IMR-90 (cell line): ENCODE measurements around the gene STAC2. TPM values are rescaled to one million over a fixed set of nuclear protein-coding genes. Genes with fewer than 3 reads are reported as not detected.
A peak's percentile ranks its signal among the peaks of the same experiment; 100 is the strongest.

ENCODE experiments used
- ATAC-seq: fragments of 200-7000 bp; cut with Tn5 transposase; 2 replicates; pipeline ENCODE4 v1.9.1; 2020; ENCODE audit warnings: low read depth, mild to moderate bottlenecking, moderate library complexity
- BruUV-seq: library from RNA; stranded (reverse); fragments of 400-500 nt; replicated peaks from 2 replicates; lab custom pipeline; 2021; lab: Mats Ljungman, UMichigan
- CTCF ChIA-PET: fragments of 300-600 bp; formaldehyde crosslinking; extraction: SDS; loops from one replicate; lab custom pipeline; 2021; ENCODE audit warnings: antibody characterized with exemption; lab: Yijun Ruan, JAX
- POLR2A ChIA-PET: fragments of 300-600 bp; sonication (Branson Sonifier 250); formaldehyde crosslinking; loops from one replicate; lab custom pipeline; 2022; ENCODE audit warnings: antibody characterized with exemption; ENCODE audit not compliant: unreplicated experiment; lab: Charles Lee
- DNase-seq: peaks from one replicate; pipeline ENCODE4 v3.0.0; 2013
- H2AFZ ChIP-seq: replicated peaks from 2 replicates; pipeline ENCODE3; 2013; ENCODE audit warnings: low read length, mild to moderate bottlenecking; ENCODE audit not compliant: poor library complexity
- H2AK5ac ChIP-seq: 2 replicates; pipeline ENCODE4 v1.6.1; 2013; ENCODE audit warnings: low read depth, low read length, inconsistent platforms
- H2AK9ac ChIP-seq: replicated peaks from 2 replicates; pipeline ENCODE3; 2013; ENCODE audit warnings: mild to moderate bottlenecking, low read depth, low read length, moderate library complexity; ENCODE audit not compliant: poor library complexity
- H2BK120ac ChIP-seq: 2 replicates; pipeline ENCODE4 v1.6.1; 2013; ENCODE audit warnings: low read depth, low read length, inconsistent platforms
- H2BK15ac ChIP-seq: 3 replicates; pipeline ENCODE4 v1.6.1; 2013; ENCODE audit warnings: low read depth, low read length, inconsistent platforms
- H2BK20ac ChIP-seq: 2 replicates; pipeline ENCODE4 v1.6.1; 2013; ENCODE audit warnings: low read depth, mild to moderate bottlenecking, inconsistent platforms, low read length, moderate library complexity
- H2BK5ac ChIP-seq: 2 replicates; pipeline ENCODE4 v1.6.1; 2013; ENCODE audit warnings: mild to moderate bottlenecking, low read depth, low read length, inconsistent platforms; ENCODE audit not compliant: poor library complexity, severe bottlenecking
- H3K14ac ChIP-seq: replicated peaks from 2 replicates; pipeline ENCODE4 v1.6.1; 2013; ENCODE audit warnings: low read depth, low read length, inconsistent platforms
- H3K18ac ChIP-seq: 2 replicates; pipeline ENCODE4 v1.6.1; 2013; ENCODE audit warnings: low read depth, low read length, control low read depth
- H3K23ac ChIP-seq: 2 replicates; pipeline ENCODE4 v1.6.1; 2013; ENCODE audit warnings: low read depth, low read length, inconsistent platforms
- H3K27ac ChIP-seq: 2 replicates; pipeline ENCODE4 v1.5.1; 2013; ENCODE audit warnings: mild to moderate bottlenecking, control low read depth, low read length; ENCODE audit not compliant: insufficient read depth
- H3K27me3 ChIP-seq: 2 replicates; pipeline ENCODE4 v1.6.1; 2013; ENCODE audit warnings: low read length; ENCODE audit not compliant: control insufficient read depth, insufficient read depth
- H3K36me3 ChIP-seq: 2 replicates; pipeline ENCODE4 v1.6.1; 2013; ENCODE audit warnings: low read length, mixed read lengths; ENCODE audit not compliant: control insufficient read depth, insufficient read depth
- H3K4ac ChIP-seq: 2 replicates; pipeline ENCODE4 v1.6.1; 2013; ENCODE audit warnings: low read depth, low read length, inconsistent platforms
- H3K4me1 ChIP-seq: 2 replicates; pipeline ENCODE4 v1.6.1; 2013; ENCODE audit warnings: low read length, mixed read lengths; ENCODE audit not compliant: control insufficient read depth, insufficient read depth
- H3K4me2 ChIP-seq: 2 replicates; pipeline ENCODE4 v1.6.1; 2013; ENCODE audit warnings: low read depth, mild to moderate bottlenecking, control low read depth, low read length, moderate library complexity
- H3K4me3 ChIP-seq: 2 replicates; pipeline ENCODE4 v1.5.1; 2013; ENCODE audit warnings: low read depth, mild to moderate bottlenecking, control low read depth, low read length, moderate library complexity; ENCODE audit not compliant: insufficient read depth
- H3K56ac ChIP-seq: 2 replicates; pipeline ENCODE4 v1.6.1; 2013; ENCODE audit warnings: low read length, inconsistent platforms; ENCODE audit not compliant: insufficient read depth; ENCODE audit errors: extremely low read depth
- H3K79me1 ChIP-seq, 2 experiments: 2 replicates each; pipeline ENCODE4 v1.6.1; 2013; ENCODE audit warnings: low read length in 2 of 2, inconsistent platforms in 1 of 2, low read depth in 1 of 2
- H3K9ac ChIP-seq: 2 replicates; pipeline ENCODE4 v1.6.1; 2013; ENCODE audit warnings: low read depth, low read length, control low read depth
- H3K9me1 ChIP-seq: 2 replicates; pipeline ENCODE4 v1.6.1; 2013; ENCODE audit warnings: low read length, inconsistent platforms; ENCODE audit not compliant: insufficient read depth
- H3K9me3 ChIP-seq: 2 replicates; pipeline ENCODE4 v1.6.1; 2013; ENCODE audit warnings: low read length; ENCODE audit not compliant: control insufficient read depth, insufficient read depth
- H4K20me1 ChIP-seq: 2 replicates; pipeline ENCODE4 v1.6.1; 2013; ENCODE audit warnings: low read length, inconsistent platforms; ENCODE audit not compliant: insufficient read depth
- H4K5ac ChIP-seq: 2 replicates; pipeline ENCODE4 v1.6.1; 2013; ENCODE audit warnings: mild to moderate bottlenecking, low read depth, low read length, control low read depth
- H4K8ac ChIP-seq, 2 experiments: 2 replicates each; pipeline ENCODE4 v1.6.1; 2013; ENCODE audit warnings: low read depth in 2 of 2, low read length in 2 of 2, control low read depth in 1 of 2, inconsistent platforms in 1 of 2
- H4K91ac ChIP-seq: 2 replicates; pipeline ENCODE4 v1.6.1; 2013; ENCODE audit warnings: low read depth, low read length, inconsistent platforms; ENCODE audit not compliant: insufficient read depth
- BHLHE40 ChIP-seq: fragments of 150-350 bp; IDR thresholded peaks from 2 replicates; pipeline ENCODE4 v1.6.1; 2016; ENCODE audit warnings: mild to moderate bottlenecking, low read depth, low read length
- CEBPB ChIP-seq: IDR thresholded peaks from 2 replicates; pipeline ENCODE4 v1.6.1; 2012; ENCODE audit warnings: low read depth, low read length, improper control_type of control experiment
- CHD1 ChIP-seq: IDR thresholded peaks from 2 replicates; pipeline ENCODE4 v1.6.1; 2012; ENCODE audit warnings: low read depth, low read length, improper control_type of control experiment
- CTCF ChIP-seq: conservative IDR thresholded peaks from 2 replicates; pipeline ENCODE4 v1.5.1; 2012; ENCODE audit warnings: mild to moderate bottlenecking, low read depth, low read length, improper control_type of control experiment
- ELK1 ChIP-seq: fragments of 150-350 bp; IDR thresholded peaks from 2 replicates; pipeline ENCODE4 v1.6.1; 2016; ENCODE audit warnings: low read depth, mild to moderate bottlenecking, low read length, moderate library complexity, borderline replicate concordance
- FOS ChIP-seq: fragments of 150-350 bp; IDR thresholded peaks from 2 replicates; pipeline ENCODE4 v1.6.1; 2016; ENCODE audit warnings: low read depth, low read length
- MAFK ChIP-seq: IDR thresholded peaks from 2 replicates; pipeline ENCODE4 v1.6.1; 2012; ENCODE audit warnings: low read depth, low read length, improper control_type of control experiment
- MAZ ChIP-seq: IDR thresholded peaks from 2 replicates; pipeline ENCODE4 v1.6.1; 2012; ENCODE audit warnings: low read depth, mild to moderate bottlenecking, low read length, improper control_type of control experiment, moderate library complexity, borderline replicate concordance
- MXI1 ChIP-seq: IDR thresholded peaks from 2 replicates; pipeline ENCODE4 v1.6.1; 2012; ENCODE audit warnings: low read depth, mild to moderate bottlenecking, low read length, moderate library complexity, borderline replicate concordance
- NFE2L2 ChIP-seq: fragments of 150-350 bp; IDR thresholded peaks from 2 replicates; pipeline ENCODE4 v1.6.1; 2016; ENCODE audit warnings: low read depth, mild to moderate bottlenecking, low read length
- POLR2A ChIP-seq: IDR thresholded peaks from 2 replicates; pipeline ENCODE4 v1.6.1; 2012; ENCODE audit warnings: mild to moderate bottlenecking, low read depth, low read length
- RAD21 ChIP-seq: IDR thresholded peaks from 2 replicates; pipeline ENCODE4 v1.6.1; 2012; ENCODE audit warnings: low read length, improper control_type of control experiment
- RCOR1 ChIP-seq: IDR thresholded peaks from 2 replicates; pipeline ENCODE4 v1.6.1; 2012; ENCODE audit warnings: mild to moderate bottlenecking, low read length, improper control_type of control experiment; ENCODE audit not compliant: insufficient replicate concordance
- RFX5 ChIP-seq: IDR thresholded peaks from 2 replicates; pipeline ENCODE4 v1.8.0; 2012; ENCODE audit warnings: low read depth, mild to moderate bottlenecking, low read length, moderate library complexity
- SMC3 ChIP-seq: fragments of 150-350 bp; IDR thresholded peaks from 2 replicates; pipeline ENCODE4 v1.6.1; 2016; ENCODE audit warnings: low read depth, mild to moderate bottlenecking, antibody characterized with exemption, low read length, moderate library complexity
- USF2 ChIP-seq: fragments of 150-350 bp; IDR thresholded peaks from 2 replicates; pipeline ENCODE4 v1.6.1; 2017; ENCODE audit warnings: mild to moderate bottlenecking, antibody characterized with exemption, low read length, low read depth
- WGBS, 2 experiments: methylation state at CpG; one replicate each; pipeline versions ENCODE4 v1.1.5 to v1.1.7; 2013; ENCODE audit warnings: missing lambda C conversion rate in 2 of 2; ENCODE audit not compliant: insufficient read length in 1 of 2; ENCODE audit errors: extremely low coverage in 2 of 2; 5-methylcytosine and 5-hydroxymethylcytosine counted together
- dilution Hi-C: fragments of 300-500 bp; cut with HindIII; formaldehyde crosslinking; loops from one replicate; pipeline ENCODE4 v1.14.3; 2018; ENCODE audit warnings: low sequenced_read_pairs; ENCODE audit not compliant: unreplicated experiment
- in situ Hi-C: fragments of 300-500 bp; cut with MboI; formaldehyde crosslinking; loops from 3 replicates; pipeline ENCODE4 v1.14.3; 2019; ENCODE audit warnings: low sequenced_read_pairs, inconsistent platforms, mixed read lengths
- intact Hi-C: fragments of 100-400 bp; cut with micrococcal nuclease; formaldehyde crosslinking; loops from 2 replicates; pipeline ENCODE4 v1.10.0; 2022
- polyA plus RNA-seq, 3 experiments: library from polyadenylated mRNA; depleted of rRNA; stranded (reverse); fragments of >200 nt; gene quantifications; 2 replicates each; pipeline ENCODE4 v1.2.3, GENCODE V29; 2012; ENCODE audit warnings: low replicate concordance in 1 of 3
- total RNA-seq: library from RNA; depleted of rRNA; stranded (reverse); fragments of >200 nt; gene quantifications from 2 replicates; pipeline ENCODE4 v1.2.3, GENCODE V29; 2012

Gene STAC2
- total and polyA plus RNA-seq, 2 of the 4 experiments (the other 2 are of a cell fraction) = 0.02 TPM; not detected in 1

GRCh38 chr17:39199820-39200069 lies 26.0 kb downstream of the STAC2 start:
- H2BK5ac ChIP-seq = peak overlapping the region; percentile 97
- H3K14ac ChIP-seq = peak overlapping the region; percentile 98
- H3K4me3 ChIP-seq = peak overlapping the region; percentile 37
- intact Hi-C loops (no loop called here), in situ Hi-C loops (no loop called here), dilution Hi-C loops (no loop called here)
- H3K4me1 ChIP-seq = peaks cover 19% of the 10 kb centered on the region
- H2AK5ac ChIP-seq = peak overlapping the region; percentile 99
- peak; percentile 96 for DNase-seq
- peak overlapping the region; percentile 91 for H4K91ac ChIP-seq
- H2AFZ ChIP-seq = peak overlapping the region; percentile 75
- ATAC-seq = peak; percentile 52
- peak overlapping the region; percentile 50 for H4K5ac ChIP-seq
- ChIA-PET POLR2A (interaction anchor here (0.5 to 0.7 kb wide), 6 partner anchors 9 to 244 kb away, joined by 4 to 18 read pairs (median 7); no protein-coding TSS in a partner anchor), CTCF (interaction anchor here (0.7 to 1.4 kb wide), 2 partner anchors 9 to 32 kb away, joined by 3 to 8 read pairs; no protein-coding TSS in a partner anchor)
- TF ChIP-seq CHD1 (no peak), RAD21 (no peak), MAZ (no peak), CEBPB (peak; percentile 87), RFX5 (no peak), CTCF (no peak), FOS (no peak), MXI1 (no peak), MAFK (no peak), POLR2A (no peak), USF2 (peak; percentile 97), NFE2L2 (no peak), BHLHE40 (no peak), SMC3 (no peak), RCOR1 (no peak), ELK1 (peak; percentile 21; the same call in 1 of the 2 replicates)
- peak overlapping the region; percentile 85 to 96 for H4K8ac ChIP-seq
- peak overlapping the region; percentile 7; the same call in 1 of the 2 replicates for H3K18ac ChIP-seq
- BruUV-seq = no TSS peak
- H3K79me1 ChIP-seq = peaks cover 42 to 71% of the 10 kb centered on the region in 2 experiments
- H4K20me1 ChIP-seq = peaks cover 40% of the 10 kb centered on the region
- H3K9ac ChIP-seq = peak overlapping the region; percentile 70
- H3K9me1 ChIP-seq = peaks cover 21% of the 10 kb centered on the region
- peak overlapping the region; percentile 72; the same call in 1 of the 2 replicates for H3K23ac ChIP-seq
- H2AK9ac ChIP-seq = peak overlapping the region; percentile 98
- no peak overlapping the region; the same call in 2 of the 3 replicates for H2BK15ac ChIP-seq
- H3K27me3 ChIP-seq = no peaks in the 10 kb centered on the region
- peak overlapping the region; percentile 94 for H3K56ac ChIP-seq
- H3K4ac ChIP-seq = peak overlapping the region; percentile 96
- peak overlapping the region; percentile 63 for H3K4me2 ChIP-seq
- peak overlapping the region; percentile 79 for H3K27ac ChIP-seq
- H3K36me3 ChIP-seq = peaks cover 34% of the 10 kb centered on the region
- H2BK20ac ChIP-seq = peak overlapping the region; percentile 47; the same call in 1 of the 2 replicates
- peak overlapping the region; percentile 43; the same call in 1 of the 2 replicates for H2BK120ac ChIP-seq
- H3K9me3 ChIP-seq = no peaks in the 10 kb centered on the region
- no CpG with 5 or more reads among the region's 10 CpGs for WGBS, 2 experiments
